Measurements from ENCODE around the gene EPB41L5. TPM values are rescaled to one million over a fixed set of nuclear protein-coding genes. Genes with fewer than 3 reads are reported as not detected.

Gene EPB41L5
- total and polyA plus RNA-seq, 9 of the 15 experiments (the other 6 are each of a cell fraction or from before 2014, with no cell fraction given): 2.3 to 14.1 (median 8.2) TPM

- TF ChIP-seq THAP7 (CRISPR knock-in tag; IDR thresholded peaks at IDR 0.05): no peak
- peak; percentile 76 for TF ChIP-seq ZBTB1 (CRISPR knock-in tag; IDR thresholded peaks at IDR 0.05; ENCODE audit: borderline replicate concordance, low read depth)
- TF ChIP-seq ZNF551 (CRISPR knock-in tag; IDR thresholded peaks at IDR 0.05): no peak
- no peak for TF ChIP-seq CHCHD3 (CRISPR knock-in tag; IDR thresholded peaks at IDR 0.05)
- 0 out of 4 replicates have a peak, but pooled peaks of 1 of the 2 experiments have one; percentile 56 for TF ChIP-seq BCLAF1 (IDR thresholded peaks at IDR 0.05; ENCODE audit: borderline replicate concordance in 1 of 2, control insufficient read depth in 1 of 2, low read depth in 2 of 2, low read length in 1 of 2)
- TF ChIP-seq ZBTB40 (IDR thresholded peaks at IDR 0.05): peak; percentile 84
- TF ChIP-seq ZBTB40 (CRISPR knock-in tag; IDR thresholded peaks at IDR 0.05): no peak
- peak; percentile 80 for TF ChIP-seq SMAD4 (CRISPR knock-in tag; conservative IDR thresholded peaks at IDR 0.05)
- peak; percentile 69; the same call in 1 of the 2 replicates for TF ChIP-seq NR4A1 (CRISPR knock-in tag; IDR thresholded peaks at IDR 0.05)
- TF ChIP-seq NR4A1 (tag; IDR thresholded peaks at IDR 0.05): peak; percentile 81
- no peak for TF ChIP-seq MLLT1 (IDR thresholded peaks at IDR 0.05)
Measured at GRCh38 chr2:120223034-120223912, 210.4 kb downstream of the EPB41L5 start, which contains the start of gene TMEM185B (continued).
